Thyroid gland (tissue), 4 donors: ENCODE data around the gene MICALL1. TPM values are rescaled to one million over a fixed set of nuclear protein-coding genes. Genes with fewer than 3 reads are reported as not detected.
A peak's percentile ranks its signal among the peaks of the same experiment; 100 is the strongest.

Source experiments
- DNase-seq, 2 donors: peaks; one replicate each; pipeline ENCODE4 v3.0.0-alpha.2; 2019
- H3K27ac ChIP-seq, 3 donors: fragments of 200-600 bp; sonication (generic); 1 replicate in 2 of 3; 2 replicates in 1 of 3; pipeline ENCODE4 v1.5.1; 2016 to 2019; ENCODE audit warnings: mild to moderate bottlenecking in 1 of 3, moderate library complexity in 1 of 3
- H3K27me3 ChIP-seq: fragments of 200-600 bp; sonication (generic); one replicate; pipeline ENCODE4 v1.5.1; 2019
- H3K36me3 ChIP-seq, 2 donors: fragments of 200-600 bp; sonication (generic); one replicate each; pipeline ENCODE4 v1.5.1; 2016 to 2019
- H3K4me1 ChIP-seq, 2 donors: fragments of 200-600 bp; sonication (generic); one replicate each; pipeline ENCODE4 v1.5.1; 2017 to 2019
- H3K4me3 ChIP-seq, 3 donors: fragments of 200-600 bp; sonication (generic); replicated peaks in 1 of 3; 1 replicate in 2 of 3; 2 replicates in 1 of 3; pipeline ENCODE4 v1.5.1; 2016; ENCODE audit warnings: mild to moderate bottlenecking in 1 of 3
- H3K9me3 ChIP-seq: fragments of 200-600 bp; sonication (generic); one replicate; pipeline ENCODE4 v1.5.1; 2017
- POLR2A ChIP-seq, 2 donors: fragments of 450-650 bp; IDR thresholded peaks; one replicate each; pipeline ENCODE4 v1.6.1; 2017; ENCODE audit warnings: antibody characterized with exemption in 2 of 2, mild to moderate bottlenecking in 2 of 2, moderate library complexity in 1 of 2
- WGBS, 2 donors: methylation state at CpG; one replicate each; pipeline ENCODE4 v1.1.5; 2017; 5-methylcytosine and 5-hydroxymethylcytosine counted together
- intact Hi-C: fragments of 100-400 bp; cut with DNase I; formaldehyde crosslinking; loops from one replicate; pipeline ENCODE4 v1.15.1; 2023
- total RNA-seq, 4 donors: library from RNA; depleted of rRNA; stranded (reverse); fragments of >200 nt; gene quantifications; one replicate each; pipeline ENCODE4 v1.2.3, GENCODE V29; 2016
- TF ChIP-seq, protein P1 (sequence below), 6 experiments: fragments of 200-600 bp in 3 of 6; fragments of 450-650 bp in 3 of 6; sonication (generic) in 3 of 6; IDR thresholded peaks; one replicate each; pipeline ENCODE4 v1.5.1; 2016 to 2019; ENCODE audit warnings: antibody characterized with exemption in 6 of 6, mild to moderate bottlenecking in 2 of 6, inconsistent platforms in 1 of 6, moderate library complexity in 1 of 6

MICALL1 gene
- total RNA-seq, 4 donors from 2014 or later = 22.2 to 48.3 (median 30.8) TPM

- H3K27ac ChIP-seq = peak overlapping the region; percentile 18 to 69 (median 65)
- H3K36me3 ChIP-seq = no peaks in the 10 kb centered on the region
- DNase-seq = peak in 1 of 2 donors; percentile 22
- H3K4me1 ChIP-seq = peaks cover 14 to 21% of the 10 kb centered on the region in 2 donors
- H3K27me3 ChIP-seq = no peaks in the 10 kb centered on the region
- H3K4me3 ChIP-seq = peak overlapping the region in 1 of 3 donors; percentile 69
- H3K9me3 ChIP-seq = no peaks in the 10 kb centered on the region
- WGBS, 2 donors = 84 to 89% methylated on average over 10 of the region's 10 CpGs
- intact Hi-C loops = loop anchor here (5.0 kb wide), 1 partner anchor 42 kb away; no protein-coding TSS in a partner anchor
- no peak for TF ChIP-seq POLR2A (IDR thresholded peaks at IDR 0.05)
- TF ChIP-seq, protein P1, sequence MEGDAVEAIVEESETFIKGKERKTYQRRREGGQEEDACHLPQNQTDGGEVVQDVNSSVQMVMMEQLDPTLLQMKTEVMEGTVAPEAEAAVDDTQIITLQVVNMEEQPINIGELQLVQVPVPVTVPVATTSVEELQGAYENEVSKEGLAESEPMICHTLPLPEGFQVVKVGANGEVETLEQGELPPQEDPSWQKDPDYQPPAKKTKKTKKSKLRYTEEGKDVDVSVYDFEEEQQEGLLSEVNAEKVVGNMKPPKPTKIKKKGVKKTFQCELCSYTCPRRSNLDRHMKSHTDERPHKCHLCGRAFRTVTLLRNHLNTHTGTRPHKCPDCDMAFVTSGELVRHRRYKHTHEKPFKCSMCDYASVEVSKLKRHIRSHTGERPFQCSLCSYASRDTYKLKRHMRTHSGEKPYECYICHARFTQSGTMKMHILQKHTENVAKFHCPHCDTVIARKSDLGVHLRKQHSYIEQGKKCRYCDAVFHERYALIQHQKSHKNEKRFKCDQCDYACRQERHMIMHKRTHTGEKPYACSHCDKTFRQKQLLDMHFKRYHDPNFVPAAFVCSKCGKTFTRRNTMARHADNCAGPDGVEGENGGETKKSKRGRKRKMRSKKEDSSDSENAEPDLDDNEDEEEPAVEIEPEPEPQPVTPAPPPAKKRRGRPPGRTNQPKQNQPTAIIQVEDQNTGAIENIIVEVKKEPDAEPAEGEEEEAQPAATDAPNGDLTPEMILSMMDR (IDR thresholded peaks at IDR 0.05) = no peak
Observed at GRCh38 chr22:37904572-37905533, 1.2 kb upstream of the MICALL1 start.

DNA sequence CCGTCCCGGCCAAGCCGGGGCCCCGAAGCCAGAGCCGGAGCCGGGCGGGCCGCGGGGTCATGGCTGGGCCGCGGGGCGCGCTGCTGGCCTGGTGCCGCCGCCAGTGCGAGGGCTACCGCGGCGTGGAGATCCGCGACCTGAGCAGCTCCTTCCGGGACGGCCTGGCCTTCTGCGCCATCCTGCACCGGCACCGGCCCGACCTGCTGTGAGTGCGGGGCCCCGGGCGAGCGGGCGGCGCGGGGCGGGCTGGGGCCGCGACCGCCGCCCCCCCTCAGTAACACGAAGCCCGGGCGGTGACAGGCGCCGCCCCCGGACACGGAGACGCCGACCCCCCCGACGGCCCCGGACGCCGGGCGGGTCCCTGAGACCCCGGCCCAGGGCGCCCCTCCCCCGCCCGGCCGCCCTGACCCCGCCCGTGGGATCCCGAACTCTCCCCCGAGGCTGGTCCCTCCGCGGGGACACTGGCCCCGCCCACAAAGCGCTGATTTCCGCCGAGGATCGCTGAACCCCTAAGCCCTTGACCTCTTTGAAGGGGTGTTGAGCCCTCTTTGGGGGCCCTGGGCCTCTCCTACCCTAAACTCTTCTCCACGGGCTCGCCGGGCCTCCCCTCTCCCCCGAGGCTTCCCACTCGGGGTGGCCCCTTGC is 389 bp downstream of the MICALL1 start:
- DNase-seq = peak; percentile 32 to 34

GRCh38 chr22:37907036-37907954 is 1.2 kb downstream of the MICALL1 start:
- Histone ChIP-seq H3K27me3 (no peaks in the 10 kb centered on the region), H3K9me3 (no peaks in the 10 kb centered on the region), H3K36me3 (no peaks in the 10 kb centered on the region), H3K4me3 (peak overlapping the region in 2 of 3 donors; percentile 65 to 69), H3K27ac (peak overlapping the region; percentile 53 to 79 (median 56)), H3K4me1 (peaks cover 21 to 32% of the 10 kb centered on the region in 2 donors)
- intact Hi-C loops = no loop called here
- DNase-seq = peak in 1 of 2 donors; percentile 8
- TF ChIP-seq, protein P1 (IDR thresholded peaks at IDR 0.05) = no peak
- no peak for TF ChIP-seq POLR2A (IDR thresholded peaks at IDR 0.05)
- 35 to 37% methylated on average over 12 to 16 of the region's 19 CpGs for WGBS, 2 donors

More for the DNA sequence above, 389 bp downstream of the MICALL1 start:
- Histone ChIP-seq H3K9me3 (no peaks in the 10 kb centered on the region), H3K36me3 (no peaks in the 10 kb centered on the region), H3K4me1 (peaks cover 20 to 32% of the 10 kb centered on the region in 2 donors), H3K27me3 (no peaks in the 10 kb centered on the region), H3K27ac (peak overlapping the region; percentile 53 to 79 (median 56)), H3K4me3 (peak overlapping the region; percentile 11 to 69 (median 65))
- intact Hi-C loops = no loop called here
- TF ChIP-seq, protein P1 (IDR thresholded peaks at IDR 0.05) = no peak
- TF ChIP-seq POLR2A (IDR thresholded peaks at IDR 0.05) = no peak
- 4% methylated on average over 4 of the region's 75 CpGs; no CpG with 5 or more reads in 1 of the 2 donors for WGBS, 2 donors

GRCh38 chr22:37909766-37910165 is 3.7 kb downstream of the MICALL1 start:
- peaks cover 7 to 16% of the 10 kb centered on the region in 2 donors for H3K36me3 ChIP-seq
- H3K4me1 ChIP-seq = peaks cover 21 to 29% of the 10 kb centered on the region in 2 donors
- intact Hi-C loops = no loop called here
- no peak for TF ChIP-seq POLR2A (IDR thresholded peaks at IDR 0.05)
- TF ChIP-seq, protein P1 (IDR thresholded peaks at IDR 0.05) = no peak
- 87 to 89% methylated on average over 6 to 7 of the region's 7 CpGs for WGBS, 2 donors
- H3K4me3 ChIP-seq = no peak overlapping the region
- DNase-seq = no peak
- no peak overlapping the region for H3K27ac ChIP-seq
- H3K9me3 ChIP-seq = no peaks in the 10 kb centered on the region
- H3K27me3 ChIP-seq = no peaks in the 10 kb centered on the region
